Neural progenitor cell (in vitro differentiated cells): ENCODE results near the gene ANKRD22.

Source experiments
- EZH2 ChIP-seq: fragments of 200-600 bp; sonication (generic); IDR thresholded peaks from 2 replicates; pipeline ENCODE4 v1.6.1; 2017; ENCODE audit warnings: antibody characterized with exemption, mild to moderate bottlenecking, moderate library complexity
- EZH2phosphoT487 ChIP-seq: fragments of 200-600 bp; sonication (generic); IDR thresholded peaks from 2 replicates; pipeline ENCODE4 v1.6.1; 2017; ENCODE audit warnings: antibody characterized with exemption
- TF ChIP-seq, protein P1 (sequence below): fragments of 200-600 bp; sonication (generic); IDR thresholded peaks from 2 replicates; pipeline ENCODE4 v1.5.1; 2017; ENCODE audit warnings: antibody characterized with exemption, mild to moderate bottlenecking

DNA sequence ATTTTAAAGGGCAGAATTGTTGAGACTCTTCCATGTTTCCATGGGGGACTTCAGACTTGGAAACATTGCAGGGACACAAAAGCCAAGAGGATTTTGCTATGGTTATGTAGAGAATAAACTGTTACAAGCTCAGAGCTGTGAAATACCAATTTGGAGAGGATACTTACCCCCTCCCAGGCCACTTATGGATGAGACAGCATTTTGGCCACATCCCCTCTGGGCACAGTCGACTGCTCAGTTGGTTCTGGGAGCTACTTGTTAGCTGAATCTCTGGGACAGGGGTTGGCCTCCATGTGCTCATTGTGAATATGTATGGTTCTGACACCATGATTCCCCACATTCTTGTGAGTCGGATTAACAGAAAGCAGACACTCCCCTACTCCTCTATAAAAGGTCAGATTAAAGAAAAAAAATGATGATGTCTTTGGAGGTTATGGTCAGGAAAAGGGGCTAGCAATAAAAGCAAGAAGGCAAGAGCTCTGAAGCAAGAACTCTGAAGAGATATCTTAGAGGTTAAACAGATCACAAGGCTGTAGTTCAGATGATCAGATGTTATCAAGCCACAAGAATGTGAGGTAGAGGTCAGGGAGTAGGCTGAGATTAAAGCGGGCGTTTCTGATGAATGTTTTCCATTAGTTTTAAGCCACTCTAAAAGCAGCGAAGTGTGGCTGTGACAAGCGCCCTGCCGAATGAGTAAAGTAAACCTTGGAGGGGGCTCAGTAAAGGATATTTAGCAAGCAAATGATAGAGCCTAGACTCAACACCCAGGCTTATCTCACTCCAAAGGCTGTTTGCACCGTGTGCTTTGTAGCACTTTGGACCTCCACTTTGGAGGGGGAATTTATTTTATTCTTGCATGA, 45.6 kb upstream of the ANKRD22 start:
- TF ChIP-seq, protein P1, sequence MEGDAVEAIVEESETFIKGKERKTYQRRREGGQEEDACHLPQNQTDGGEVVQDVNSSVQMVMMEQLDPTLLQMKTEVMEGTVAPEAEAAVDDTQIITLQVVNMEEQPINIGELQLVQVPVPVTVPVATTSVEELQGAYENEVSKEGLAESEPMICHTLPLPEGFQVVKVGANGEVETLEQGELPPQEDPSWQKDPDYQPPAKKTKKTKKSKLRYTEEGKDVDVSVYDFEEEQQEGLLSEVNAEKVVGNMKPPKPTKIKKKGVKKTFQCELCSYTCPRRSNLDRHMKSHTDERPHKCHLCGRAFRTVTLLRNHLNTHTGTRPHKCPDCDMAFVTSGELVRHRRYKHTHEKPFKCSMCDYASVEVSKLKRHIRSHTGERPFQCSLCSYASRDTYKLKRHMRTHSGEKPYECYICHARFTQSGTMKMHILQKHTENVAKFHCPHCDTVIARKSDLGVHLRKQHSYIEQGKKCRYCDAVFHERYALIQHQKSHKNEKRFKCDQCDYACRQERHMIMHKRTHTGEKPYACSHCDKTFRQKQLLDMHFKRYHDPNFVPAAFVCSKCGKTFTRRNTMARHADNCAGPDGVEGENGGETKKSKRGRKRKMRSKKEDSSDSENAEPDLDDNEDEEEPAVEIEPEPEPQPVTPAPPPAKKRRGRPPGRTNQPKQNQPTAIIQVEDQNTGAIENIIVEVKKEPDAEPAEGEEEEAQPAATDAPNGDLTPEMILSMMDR = no peak
- TF ChIP-seq EZH2 (no peak), EZH2phosphoT487 (no peak)
